GM19328 (cell line): ENCODE measurements around the gene OR51A7.
"Not testable (repeated sequence)": the region's sequence is repeated elsewhere in the genome, so short reads cannot be mapped to it uniquely, and the experiment has no call there.

Experiments
- ATAC-seq: cut with Tn5 transposase; IDR thresholded peaks from one replicate; pipeline ENCODE4 v1.9.1; 2021; ENCODE audit warnings: mild to moderate bottlenecking, moderate library complexity; ENCODE audit not compliant: unreplicated experiment

The OR51A7 gene

DNA sequence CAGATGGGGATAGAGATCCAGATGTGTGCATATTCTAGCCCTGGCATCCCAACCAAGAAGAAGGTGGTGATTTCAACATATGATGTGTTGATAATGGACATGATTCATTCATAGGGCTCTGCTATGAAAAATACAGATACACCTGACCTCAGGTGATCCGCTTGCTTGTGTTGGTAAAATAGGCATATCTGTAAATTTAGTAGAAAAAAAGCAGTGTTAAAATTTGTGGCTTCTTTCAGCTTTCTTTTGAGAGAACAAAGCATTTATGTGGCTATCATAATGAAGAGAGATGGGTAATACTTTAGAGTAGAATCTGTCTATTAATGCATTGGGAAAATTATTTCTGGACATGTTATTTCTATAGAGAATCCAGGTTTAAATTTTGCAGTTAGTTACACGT, 52.0 kb downstream of the OR51A7 start, which contains the start of gene OR51A2:
TSS of gene OR51A2 (minus strand) at position 101 of the 400 bp plus-strand sequence. CDS start at position 101, 0 bp downstream.
- not testable (repeated sequence) for ATAC-seq

DNA sequence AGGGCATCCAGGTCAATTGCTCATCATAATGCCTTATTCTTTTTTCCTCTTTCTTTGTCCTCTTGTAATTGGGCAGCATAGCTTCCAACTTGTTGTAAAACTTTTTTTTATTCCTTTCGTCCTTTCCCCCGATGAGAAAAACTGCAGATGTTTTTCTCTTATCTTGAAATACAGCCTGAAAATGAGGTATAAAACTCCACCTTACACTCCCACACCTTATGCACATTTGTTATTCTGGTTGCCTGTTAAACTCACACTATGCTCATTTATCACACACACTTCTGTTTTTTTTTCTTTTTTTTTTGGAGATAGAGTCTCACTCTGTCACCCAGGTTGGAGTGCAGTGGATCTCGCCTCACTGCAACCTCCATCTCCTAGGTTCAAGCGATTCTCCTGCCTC, 53.8 kb downstream of the OR51A7 start:
- ATAC-seq: no peak
